Right hindlimb (tissue), 1 donor: ENCODE results near the gene MECR.
A peak's percentile ranks its signal among the peaks of the same experiment; 100 is the strongest.

Experiments used
- DNase-seq: peaks from one replicate; pipeline ENCODE4 v3.0.0-alpha.2; 2018

MECR gene

GRCh38 chr1:29255134-29255666, 24.5 kb upstream of the MECR start:
- DNase-seq, result no peak

GRCh38 chr1:29254346-29254745, 23.6 kb upstream of the MECR start:
- DNase-seq, result no peak

- DNase-seq, result no peak
Measured at GRCh38 chr1:29253180-29253579, 22.4 kb upstream of the MECR start.

- no peak for DNase-seq
Measured at GRCh38 chr1:29251164-29252124, 20.7 kb upstream of the MECR start.

GRCh38 chr1:29249951-29250581, 19.3 kb upstream of the MECR start:
- no peak for DNase-seq

- DNase-seq, result peak; percentile 59
Measured at GRCh38 chr1:29249170-29249691, 18.5 kb upstream of the MECR start.

GRCh38 chr1:29248409-29248808, 17.7 kb upstream of the MECR start:
- no peak for DNase-seq

GRCh38 chr1:29247571-29248273, 17.0 kb upstream of the MECR start:
- DNase-seq, result no peak

- no peak for DNase-seq
Measured at GRCh38 chr1:29247044-29247443, 16.3 kb upstream of the MECR start.

GRCh38 chr1:29245876-29246275, 15.1 kb upstream of the MECR start:
- DNase-seq, result no peak

GRCh38 chr1:29245261-29245660, 14.5 kb upstream of the MECR start:
- DNase-seq, result no peak

GRCh38 chr1:29243871-29244200, 13.1 kb upstream of the MECR start:
- DNase-seq, result no peak

- no peak for DNase-seq
Measured at GRCh38 chr1:29243023-29243870, 12.5 kb upstream of the MECR start.

GRCh38 chr1:29240986-29241385, 10.3 kb upstream of the MECR start:
- DNase-seq, result no peak

GRCh38 chr1:29240400-29240837, 9.7 kb upstream of the MECR start:
- DNase-seq, result peak; percentile 14

- no peak for DNase-seq
Measured at GRCh38 chr1:29239142-29239541, 8.4 kb upstream of the MECR start.

- no peak for DNase-seq
Measured at GRCh38 chr1:29238620-29239002, 7.9 kb upstream of the MECR start.

GRCh38 chr1:29237852-29238619, 7.3 kb upstream of the MECR start:
- DNase-seq, result peak; percentile 47

- DNase-seq, result peak; percentile 59
Measured at GRCh38 chr1:29237129-29237821, 6.5 kb upstream of the MECR start.

GRCh38 chr1:29236712-29237128, 6.0 kb upstream of the MECR start:
- DNase-seq, result peak; percentile 37
